ENCODE data around the gene FIGNL2. TPM values are rescaled to one million over a fixed set of nuclear protein-coding genes. Genes with fewer than 3 reads are reported as not detected.

FIGNL2 gene
- total and polyA plus RNA-seq, 8 donors, result under 0.01 to 1.4 (median 0.12) TPM; not detected in 3

GRCh38 chr12:51839310-51839947, 9.1 kb downstream of the FIGNL2 start:
- Histone ChIP-seq H3K9me3 (no peaks in the 10 kb centered on the region), H3K4me3 (no peak overlapping the region), H3K27me3 (peaks cover 0 to 96% (median under 1%) of the 10 kb centered on the region in 3 donors), H3K27ac (no peak overlapping the region), H3K36me3 (no peaks in the 10 kb centered on the region), H3K4me1 (no peaks in the 10 kb centered on the region)
- 75 to 84% (median 81%) methylated on average over 5 of the region's 5 CpGs for WGBS, 5 donors
- intact Hi-C loops (cut with DNase I; ENCODE audit: low total_unique reads), result no loop called here
- DNase-seq, result no peak
- no peak for TF ChIP-seq POLR2AphosphoS5 (IDR thresholded peaks at IDR 0.05)
- no peak for TF ChIP-seq EP300 (IDR thresholded peaks at IDR 0.05)
- no peak for TF ChIP-seq CTCF (IDR thresholded peaks at IDR 0.05)
- TF ChIP-seq POLR2A (IDR thresholded peaks at IDR 0.05), result no peak

DNA sequence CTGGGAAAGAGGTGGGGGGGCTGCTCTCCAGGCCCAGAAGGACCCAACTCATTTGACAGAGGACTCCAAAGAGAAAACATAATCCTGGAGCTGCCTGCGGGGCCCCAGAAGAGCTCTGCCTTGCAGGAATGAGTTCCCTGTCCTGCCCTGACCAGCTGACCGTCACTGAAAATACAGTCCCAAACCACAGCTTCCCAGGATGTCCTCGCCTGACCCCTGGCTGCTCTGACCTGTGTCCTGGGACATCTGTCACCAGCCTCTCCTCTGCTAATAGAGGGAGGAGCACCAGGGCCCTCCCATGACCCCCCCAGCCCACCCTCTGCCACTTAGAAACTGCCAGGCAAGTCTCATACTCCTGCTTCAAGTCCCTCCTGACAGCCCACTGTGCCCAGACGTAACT, 9.8 kb downstream of the FIGNL2 start:
- intact Hi-C loops (cut with DNase I; ENCODE audit: low total_unique reads), result no loop called here
- no peak for TF ChIP-seq EP300 (IDR thresholded peaks at IDR 0.05)
- no peak for TF ChIP-seq CTCF (IDR thresholded peaks at IDR 0.05)
- no peak for TF ChIP-seq POLR2A (IDR thresholded peaks at IDR 0.05)
- peaks cover 0 to 96% (median 5%) of the 10 kb centered on the region in 3 donors for H3K27me3 ChIP-seq

GRCh38 chr12:51838036-51838435, 10.5 kb downstream of the FIGNL2 start:
- DNase-seq, result no peak
- 68 to 81% (median 76%) methylated on average over 4 of the region's 4 CpGs for WGBS, 5 donors
- intact Hi-C loops (cut with DNase I; ENCODE audit: low total_unique reads), result no loop called here
- Histone ChIP-seq H3K4me3 (no peak overlapping the region), H3K4me1 (peaks cover 0 to 4% (median 0%) of the 10 kb centered on the region in 4 donors), H3K27ac (no peak overlapping the region), H3K27me3 (peaks cover 0 to 96% (median 5%) of the 10 kb centered on the region in 3 donors), H3K36me3 (no peaks in the 10 kb centered on the region), H3K9me3 (no peaks in the 10 kb centered on the region)
- TF ChIP-seq EP300 (IDR thresholded peaks at IDR 0.05), result no peak
- TF ChIP-seq CTCF (IDR thresholded peaks at IDR 0.05), result no peak
- TF ChIP-seq POLR2A (IDR thresholded peaks at IDR 0.05), result no peak
- TF ChIP-seq POLR2AphosphoS5 (IDR thresholded peaks at IDR 0.05), result no peak

More for the DNA sequence above, 9.8 kb downstream of the FIGNL2 start:
- no peaks in the 10 kb centered on the region for H3K9me3 ChIP-seq
- no peaks in the 10 kb centered on the region for H3K4me1 ChIP-seq
- no peak for DNase-seq
- H3K36me3 ChIP-seq, result no peaks in the 10 kb centered on the region
- H3K27ac ChIP-seq, result no peak overlapping the region
- no peak overlapping the region for H3K4me3 ChIP-seq
- WGBS, 5 donors, result 43 to 66% (median 58%) methylated on average over 2 to 4 of the region's 4 CpGs

DNA sequence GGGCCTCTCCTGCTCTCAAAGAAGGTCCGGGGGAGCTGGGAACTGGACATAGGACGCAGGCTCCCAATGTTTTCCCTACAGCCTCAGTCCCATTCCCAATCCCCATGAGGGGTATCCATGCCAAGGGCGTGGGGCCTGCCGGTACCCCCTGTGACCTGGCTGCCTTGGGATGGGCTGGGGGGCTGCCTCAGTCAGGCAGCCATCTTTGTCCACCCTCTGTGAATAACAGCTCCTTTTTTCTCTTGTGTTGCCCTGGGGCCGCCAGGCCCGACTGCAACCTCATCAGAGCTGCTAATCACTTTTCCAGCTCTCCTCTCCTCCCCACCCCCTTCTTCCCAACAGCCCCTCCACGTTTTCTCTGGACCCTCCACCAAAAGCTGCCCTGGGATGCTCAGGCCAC, 11.2 kb downstream of the FIGNL2 start:
- Histone ChIP-seq H3K4me3 (no peak overlapping the region), H3K9me3 (no peaks in the 10 kb centered on the region), H3K4me1 (peaks cover 0 to 12% (median 0%) of the 10 kb centered on the region in 4 donors), H3K27ac (no peak overlapping the region), H3K27me3 (peaks cover 0 to 96% (median 5%) of the 10 kb centered on the region in 3 donors), H3K36me3 (no peaks in the 10 kb centered on the region)
- WGBS, 5 donors, result 75 to 82% (median 79%) methylated on average over 6 to 7 of the region's 7 CpGs
- TF ChIP-seq POLR2AphosphoS5 (IDR thresholded peaks at IDR 0.05) (no peak), POLR2A (IDR thresholded peaks at IDR 0.05) (no peak), CTCF (IDR thresholded peaks at IDR 0.05) (no peak), EP300 (IDR thresholded peaks at IDR 0.05) (no peak)
- DNase-seq, result no peak
- intact Hi-C loops (cut with DNase I; ENCODE audit: low total_unique reads), result no loop called here
